ENCODE data around the gene HS6ST2. TPM values are rescaled to one million over a fixed set of nuclear protein-coding genes. Genes with fewer than 3 reads are reported as not detected.
"Not testable (repeated sequence)": the region's sequence is repeated elsewhere in the genome, so short reads cannot be mapped to it uniquely, and the experiment has no call there.

HS6ST2 gene
- total RNA-seq, 2 experiments from 2014 or later, result 0.75 to 0.81 TPM

- POLR2A ChIA-PET, result no interaction called here
These were observed 39.9 kb downstream of the HS6ST2 start for GRCh38 chrX:132918523-132918922.

GRCh38 chrX:132916349-132916748, 42.1 kb downstream of the HS6ST2 start:
- intact Hi-C loops (cut with micrococcal nuclease), result no loop called here
- no peak for DNase-seq
- no peak overlapping the region for H3K27ac Mint-ChIP-seq
- H3K9me3 Mint-ChIP-seq, result no peaks in the 10 kb centered on the region
- H3K4me1 Mint-ChIP-seq (ENCODE audit: low read depth), result no peaks in the 10 kb centered on the region
- H3K4me3 Mint-ChIP-seq, result no peak overlapping the region
- CTCF ChIA-PET, result no interaction called here
- H3K27me3 Mint-ChIP-seq, result no peaks in the 10 kb centered on the region
- no peaks in the 10 kb centered on the region for H3K36me3 Mint-ChIP-seq
- POLR2A ChIA-PET, result no interaction called here

More at GRCh38 chrX:132918523-132918922, 39.9 kb downstream of the HS6ST2 start:
- Mint-ChIP-seq H3K27ac (no peak overlapping the region), H3K4me3 (no peak overlapping the region), H3K36me3 (no peaks in the 10 kb centered on the region), H3K27me3 (no peaks in the 10 kb centered on the region), H3K4me1 (ENCODE audit: low read depth) (no peaks in the 10 kb centered on the region), H3K9me3 (no peaks in the 10 kb centered on the region)
- CTCF ChIA-PET, result no interaction called here
- intact Hi-C loops (cut with micrococcal nuclease), result no loop called here
- DNase-seq, result no peak

- Mint-ChIP-seq H3K4me3 (no peak overlapping the region), H3K9me3 (no peaks in the 10 kb centered on the region), H3K4me1 (ENCODE audit: low read depth) (no peaks in the 10 kb centered on the region), H3K27ac (no peak overlapping the region), H3K36me3 (no peaks in the 10 kb centered on the region), H3K27me3 (no peaks in the 10 kb centered on the region)
- intact Hi-C loops (cut with micrococcal nuclease), result no loop called here
- ChIA-PET CTCF (no interaction called here), POLR2A (no interaction called here)
- DNase-seq, result no peak
These were observed 48.8 kb downstream of the HS6ST2 start for GRCh38 chrX:132909643-132910042.

GRCh38 chrX:132908891-132909290, 49.5 kb downstream of the HS6ST2 start:
- H3K4me3 Mint-ChIP-seq, result no peak overlapping the region
- H3K4me1 Mint-ChIP-seq (ENCODE audit: low read depth), result no peaks in the 10 kb centered on the region
- intact Hi-C loops (cut with micrococcal nuclease), result no loop called here
- H3K27me3 Mint-ChIP-seq, result no peaks in the 10 kb centered on the region
- no peak for DNase-seq
- H3K27ac Mint-ChIP-seq, result no peak overlapping the region
- no peaks in the 10 kb centered on the region for H3K9me3 Mint-ChIP-seq
- ChIA-PET CTCF (no interaction called here), POLR2A (no interaction called here)
- H3K36me3 Mint-ChIP-seq, result no peaks in the 10 kb centered on the region

- POLR2A ChIA-PET, result no interaction called here
- no peak overlapping the region for H3K27ac Mint-ChIP-seq
- DNase-seq, result no peak
- CTCF ChIA-PET, result no interaction called here
- peaks cover 2% of the 10 kb centered on the region for H3K27me3 Mint-ChIP-seq
- no peak overlapping the region for H3K4me3 Mint-ChIP-seq
- H3K36me3 Mint-ChIP-seq, result no peaks in the 10 kb centered on the region
- intact Hi-C loops (cut with micrococcal nuclease), result no loop called here
- no peaks in the 10 kb centered on the region for H3K4me1 Mint-ChIP-seq (ENCODE audit: low read depth)
- no peaks in the 10 kb centered on the region for H3K9me3 Mint-ChIP-seq
These were observed 57.7 kb downstream of the HS6ST2 start for GRCh38 chrX:132900633-132901293.

- no peaks in the 10 kb centered on the region for H3K9me3 Mint-ChIP-seq
- no peaks in the 10 kb centered on the region for H3K36me3 Mint-ChIP-seq
- intact Hi-C loops (cut with micrococcal nuclease), result no loop called here
- H3K27me3 Mint-ChIP-seq, result peaks cover 4% of the 10 kb centered on the region
- ChIA-PET POLR2A (no interaction called here), CTCF (no interaction called here)
- no peak for DNase-seq
- no peaks in the 10 kb centered on the region for H3K4me1 Mint-ChIP-seq (ENCODE audit: low read depth)
- no peak overlapping the region for H3K4me3 Mint-ChIP-seq
- no peak overlapping the region for H3K27ac Mint-ChIP-seq
These were observed 70.9 kb downstream of the HS6ST2 start for GRCh38 chrX:132887569-132887968.

- CTCF ChIA-PET, result no interaction called here
- intact Hi-C loops (cut with micrococcal nuclease), result no loop called here
- H3K27ac Mint-ChIP-seq, result no peak overlapping the region
These were observed 75.0 kb downstream of the HS6ST2 start for GRCh38 chrX:132883358-132883915.

GRCh38 chrX:132880753-132881152, 77.7 kb downstream of the HS6ST2 start:
- DNase-seq; H3K27ac Mint-ChIP-seq; CTCF ChIA-PET; intact Hi-C loops (cut with micrococcal nuclease); H3K9me3 Mint-ChIP-seq; H3K36me3 Mint-ChIP-seq; POLR2A ChIA-PET; H3K27me3 Mint-ChIP-seq; H3K4me1 Mint-ChIP-seq (ENCODE audit: low read depth); H3K4me3 Mint-ChIP-seq: not testable (repeated sequence)

More at GRCh38 chrX:132883358-132883915, 75.0 kb downstream of the HS6ST2 start:
- Mint-ChIP-seq H3K4me3 (no peak overlapping the region), H3K9me3 (no peaks in the 10 kb centered on the region), H3K4me1 (ENCODE audit: low read depth) (no peaks in the 10 kb centered on the region), H3K36me3 (no peaks in the 10 kb centered on the region), H3K27me3 (peaks cover 4% of the 10 kb centered on the region)
- no peak for DNase-seq
- POLR2A ChIA-PET, result no interaction called here

GRCh38 chrX:132877954-132878536, 80.4 kb downstream of the HS6ST2 start:
- H3K36me3 Mint-ChIP-seq, result no peaks in the 10 kb centered on the region
- ChIA-PET POLR2A (no interaction called here), CTCF (no interaction called here)
- peaks cover 5% of the 10 kb centered on the region for H3K27me3 Mint-ChIP-seq
- H3K4me1 Mint-ChIP-seq (ENCODE audit: low read depth), result no peaks in the 10 kb centered on the region
- DNase-seq, result no peak
- H3K27ac Mint-ChIP-seq, result no peak overlapping the region
- H3K4me3 Mint-ChIP-seq, result no peak overlapping the region
- intact Hi-C loops (cut with micrococcal nuclease), result no loop called here
- H3K9me3 Mint-ChIP-seq, result no peaks in the 10 kb centered on the region

GRCh38 chrX:132876523-132877338, 81.7 kb downstream of the HS6ST2 start:
- ChIA-PET CTCF (no interaction called here), POLR2A (no interaction called here)
- no peak overlapping the region for H3K4me3 Mint-ChIP-seq
- H3K9me3 Mint-ChIP-seq, result no peaks in the 10 kb centered on the region
- H3K27me3 Mint-ChIP-seq, result peaks cover 5% of the 10 kb centered on the region
- intact Hi-C loops (cut with micrococcal nuclease), result no loop called here
- H3K4me1 Mint-ChIP-seq (ENCODE audit: low read depth), result no peaks in the 10 kb centered on the region
- no peak overlapping the region for H3K27ac Mint-ChIP-seq
- no peak for DNase-seq
- H3K36me3 Mint-ChIP-seq, result no peaks in the 10 kb centered on the region

- intact Hi-C loops (cut with micrococcal nuclease), result no loop called here
- Mint-ChIP-seq H3K36me3 (no peaks in the 10 kb centered on the region), H3K4me1 (ENCODE audit: low read depth) (no peaks in the 10 kb centered on the region), H3K27me3 (peaks cover 5% of the 10 kb centered on the region), H3K27ac (no peak overlapping the region), H3K4me3 (no peak overlapping the region), H3K9me3 (no peaks in the 10 kb centered on the region)
- DNase-seq, result no peak
- ChIA-PET POLR2A (no interaction called here), CTCF (no interaction called here)
These were observed 82.5 kb downstream of the HS6ST2 start for GRCh38 chrX:132875650-132876522.

GRCh38 chrX:132862562-132862961, 95.9 kb downstream of the HS6ST2 start:
- ChIA-PET POLR2A (no interaction called here), CTCF (interaction anchor here (1.1 kb wide), 1 partner anchor 570 kb away, joined by 3 read pairs; no protein-coding TSS in a partner anchor)
- H3K4me3 Mint-ChIP-seq, result no peak overlapping the region
- H3K27ac Mint-ChIP-seq, result no peak overlapping the region
- DNase-seq, result no peak
- peaks cover 1% of the 10 kb centered on the region for H3K9me3 Mint-ChIP-seq
- intact Hi-C loops (cut with micrococcal nuclease), result no loop called here
- H3K36me3 Mint-ChIP-seq, result no peaks in the 10 kb centered on the region
- H3K4me1 Mint-ChIP-seq (ENCODE audit: low read depth), result peaks cover 9% of the 10 kb centered on the region
- H3K27me3 Mint-ChIP-seq, result no peaks in the 10 kb centered on the region

All from activated CD4-positive, alpha-beta memory T cell treated with anti-CD3 and anti-CD28 coated beads for 36 hours (primary cell).